Measurements from ENCODE around the gene TSKU. TPM values are rescaled to one million over a fixed set of nuclear protein-coding genes. Genes with fewer than 3 reads are reported as not detected.
A peak's percentile ranks its signal among the peaks of the same experiment; 100 is the strongest.

Gene TSKU
- total RNA-seq, 1 experiment from 2014 or later: 19.8 TPM

GRCh38 chr11:76832361-76832760 is 49.2 kb downstream of the TSKU start:
- no peak for DNase-seq (ENCODE audit: low read depth in 1 of 2, low spot score in 2 of 2)
- H3K27ac ChIP-seq: no peak overlapping the region
- H3K9me3 ChIP-seq (replicated peaks): no peaks in the 10 kb centered on the region
- H3K4me1 ChIP-seq (replicated peaks): no peaks in the 10 kb centered on the region
- no peaks in the 10 kb centered on the region for H3K36me3 ChIP-seq
- H3K27me3 ChIP-seq (replicated peaks): no peaks in the 10 kb centered on the region
- H3K4me3 ChIP-seq: no peak overlapping the region

- no peak for DNase-seq (ENCODE audit: low read depth in 1 of 2, low spot score in 2 of 2)
- H3K27me3 ChIP-seq (replicated peaks): no peaks in the 10 kb centered on the region
- H3K4me3 ChIP-seq: no peak overlapping the region
- no peaks in the 10 kb centered on the region for H3K4me1 ChIP-seq (replicated peaks)
- H3K27ac ChIP-seq: no peak overlapping the region
- no peaks in the 10 kb centered on the region for H3K9me3 ChIP-seq (replicated peaks)
- H3K36me3 ChIP-seq: no peaks in the 10 kb centered on the region
Measured at GRCh38 chr11:76834151-76834550, 51.0 kb downstream of the TSKU start.

GRCh38 chr11:76835036-76835435 is 51.9 kb downstream of the TSKU start:
- Histone ChIP-seq H3K4me1 (replicated peaks) (no peaks in the 10 kb centered on the region), H3K27ac (no peak overlapping the region), H3K4me3 (no peak overlapping the region), H3K36me3 (no peaks in the 10 kb centered on the region), H3K27me3 (replicated peaks) (no peaks in the 10 kb centered on the region), H3K9me3 (replicated peaks) (no peaks in the 10 kb centered on the region)
- no peak for DNase-seq (ENCODE audit: low read depth in 1 of 2, low spot score in 2 of 2)

GRCh38 chr11:76835928-76836612 is 52.9 kb downstream of the TSKU start:
- H3K9me3 ChIP-seq (replicated peaks): no peaks in the 10 kb centered on the region
- peak in 1 of 2 experiments; percentile 4 for DNase-seq (ENCODE audit: low read depth in 1 of 2, low spot score in 2 of 2)
- no peaks in the 10 kb centered on the region for H3K36me3 ChIP-seq
- H3K27me3 ChIP-seq (replicated peaks): no peaks in the 10 kb centered on the region
- no peak overlapping the region for H3K27ac ChIP-seq
- no peaks in the 10 kb centered on the region for H3K4me1 ChIP-seq (replicated peaks)
- H3K4me3 ChIP-seq: no peak overlapping the region

- H3K9me3 ChIP-seq (replicated peaks): no peaks in the 10 kb centered on the region
- DNase-seq (ENCODE audit: low read depth in 1 of 2, low spot score in 2 of 2): no peak
- no peak overlapping the region for H3K4me3 ChIP-seq
- H3K4me1 ChIP-seq (replicated peaks): no peaks in the 10 kb centered on the region
- H3K27ac ChIP-seq: no peak overlapping the region
- no peaks in the 10 kb centered on the region for H3K36me3 ChIP-seq
- H3K27me3 ChIP-seq (replicated peaks): no peaks in the 10 kb centered on the region
Measured at GRCh38 chr11:76836613-76837291, 53.6 kb downstream of the TSKU start.

GRCh38 chr11:76837696-76838677 is 54.8 kb downstream of the TSKU start:
- Histone ChIP-seq H3K27me3 (replicated peaks) (no peaks in the 10 kb centered on the region), H3K9me3 (replicated peaks) (no peaks in the 10 kb centered on the region), H3K27ac (no peak overlapping the region), H3K4me3 (no peak overlapping the region), H3K4me1 (replicated peaks) (no peaks in the 10 kb centered on the region), H3K36me3 (no peaks in the 10 kb centered on the region)
- DNase-seq (ENCODE audit: low read depth in 1 of 2, low spot score in 2 of 2): no peak

- H3K36me3 ChIP-seq: no peaks in the 10 kb centered on the region
- no peak overlapping the region for H3K4me3 ChIP-seq
- no peak overlapping the region for H3K27ac ChIP-seq
- H3K4me1 ChIP-seq (replicated peaks): no peaks in the 10 kb centered on the region
- H3K27me3 ChIP-seq (replicated peaks): no peaks in the 10 kb centered on the region
- no peak for DNase-seq (ENCODE audit: low read depth in 1 of 2, low spot score in 2 of 2)
- no peaks in the 10 kb centered on the region for H3K9me3 ChIP-seq (replicated peaks)
Measured at GRCh38 chr11:76838678-76839068, 55.5 kb downstream of the TSKU start.

GRCh38 chr11:76839311-76839710 is 56.2 kb downstream of the TSKU start:
- DNase-seq (ENCODE audit: low read depth in 1 of 2, low spot score in 2 of 2): no peak
- H3K9me3 ChIP-seq (replicated peaks): no peaks in the 10 kb centered on the region
- H3K4me1 ChIP-seq (replicated peaks): no peaks in the 10 kb centered on the region
- H3K27ac ChIP-seq: no peak overlapping the region
- H3K36me3 ChIP-seq: no peaks in the 10 kb centered on the region
- H3K27me3 ChIP-seq (replicated peaks): no peaks in the 10 kb centered on the region
- H3K4me3 ChIP-seq: no peak overlapping the region

GRCh38 chr11:76841923-76842452 is 58.8 kb downstream of the TSKU start:
- no peak for DNase-seq (ENCODE audit: low read depth in 1 of 2, low spot score in 2 of 2)
- Histone ChIP-seq H3K4me1 (replicated peaks) (no peaks in the 10 kb centered on the region), H3K36me3 (no peaks in the 10 kb centered on the region), H3K4me3 (no peak overlapping the region), H3K9me3 (replicated peaks) (no peaks in the 10 kb centered on the region), H3K27me3 (replicated peaks) (no peaks in the 10 kb centered on the region), H3K27ac (no peak overlapping the region)

GRCh38 chr11:76843907-76844306 is 60.8 kb downstream of the TSKU start:
- Histone ChIP-seq H3K27ac (no peak overlapping the region), H3K4me3 (no peak overlapping the region), H3K27me3 (replicated peaks) (no peaks in the 10 kb centered on the region), H3K4me1 (replicated peaks) (no peaks in the 10 kb centered on the region), H3K36me3 (no peaks in the 10 kb centered on the region), H3K9me3 (replicated peaks) (no peaks in the 10 kb centered on the region)
- no peak for DNase-seq (ENCODE audit: low read depth in 1 of 2, low spot score in 2 of 2)

- Histone ChIP-seq H3K27me3 (replicated peaks) (no peaks in the 10 kb centered on the region), H3K4me3 (no peak overlapping the region), H3K27ac (no peak overlapping the region), H3K9me3 (replicated peaks) (no peaks in the 10 kb centered on the region), H3K36me3 (no peaks in the 10 kb centered on the region), H3K4me1 (replicated peaks) (no peaks in the 10 kb centered on the region)
- no peak for DNase-seq (ENCODE audit: low read depth in 1 of 2, low spot score in 2 of 2)
Measured at GRCh38 chr11:76844511-76844910, 61.4 kb downstream of the TSKU start.

GRCh38 chr11:76845069-76845468 is 61.9 kb downstream of the TSKU start:
- no peak for DNase-seq (ENCODE audit: low read depth in 1 of 2, low spot score in 2 of 2)
- H3K4me1 ChIP-seq (replicated peaks): no peaks in the 10 kb centered on the region
- no peaks in the 10 kb centered on the region for H3K27me3 ChIP-seq (replicated peaks)
- H3K36me3 ChIP-seq: no peaks in the 10 kb centered on the region
- H3K9me3 ChIP-seq (replicated peaks): no peaks in the 10 kb centered on the region
- H3K4me3 ChIP-seq: no peak overlapping the region
- H3K27ac ChIP-seq: no peak overlapping the region

GRCh38 chr11:76846441-76846840 is 63.3 kb downstream of the TSKU start:
- H3K36me3 ChIP-seq: no peaks in the 10 kb centered on the region
- H3K27me3 ChIP-seq (replicated peaks): no peaks in the 10 kb centered on the region
- H3K4me1 ChIP-seq (replicated peaks): no peaks in the 10 kb centered on the region
- H3K4me3 ChIP-seq: no peak overlapping the region
- DNase-seq (ENCODE audit: low read depth in 1 of 2, low spot score in 2 of 2): no peak
- H3K9me3 ChIP-seq (replicated peaks): no peaks in the 10 kb centered on the region
- no peak overlapping the region for H3K27ac ChIP-seq

All from SJSA1 (cell line).